Keratinocyte (primary cell): ENCODE data around the gene C11orf65. TPM values are rescaled to one million over a fixed set of nuclear protein-coding genes. Genes with fewer than 3 reads are reported as not detected.

Experiments used
- DNase-seq: peaks from one replicate; pipeline ENCODE4 v3.0.0-alpha.2; 2011; ENCODE audit warnings: low read depth, missing footprints, low spot score
- FAIRE-seq: peaks from 2 replicates; lab custom pipeline; 2011; peaks lifted over from hg19 to GRCh38; lab: Jason Lieb, UNC
- H2AFZ ChIP-seq: 2 replicates; pipeline ENCODE4 v1.6.0; 2012; ENCODE audit warnings: low read length, control low read depth, inconsistent platforms; ENCODE audit not compliant: control insufficient read depth
- H3K27ac ChIP-seq: 2 replicates; pipeline ENCODE4 v1.5.1; 2011; ENCODE audit warnings: low read length; ENCODE audit not compliant: control insufficient read depth, insufficient read depth
- H3K27me3 ChIP-seq: 3 replicates; pipeline ENCODE4 v1.6.0; 2011; ENCODE audit warnings: low read length; ENCODE audit not compliant: control insufficient read depth, insufficient read depth; ENCODE audit errors: extremely low read depth
- H3K36me3 ChIP-seq, 2 experiments: 2 replicates in 1 of 2; 3 replicates in 1 of 2; pipeline ENCODE4 v1.5.1; 2011; ENCODE audit warnings: low read length in 2 of 2, mild to moderate bottlenecking in 1 of 2; ENCODE audit not compliant: control insufficient read depth in 2 of 2, insufficient read depth in 2 of 2; ENCODE audit errors: extremely low read depth in 1 of 2
- H3K4me1 ChIP-seq: 3 replicates; pipeline ENCODE4 v1.5.1; 2011; ENCODE audit warnings: low read length; ENCODE audit not compliant: control insufficient read depth, insufficient read depth; ENCODE audit errors: extremely low read depth
- H3K4me2 ChIP-seq: 3 replicates; pipeline ENCODE4 v1.6.0; 2011; ENCODE audit warnings: low read depth, low read length; ENCODE audit not compliant: control insufficient read depth, insufficient read depth; ENCODE audit errors: extremely low read depth
- H3K4me3 ChIP-seq, 3 experiments: fragments of 200-600 bp in 1 of 3; sonication (generic) in 1 of 3; 2 replicates in 2 of 3; 3 replicates in 1 of 3; pipeline ENCODE4 v1.5.1; 2011 to 2016; ENCODE audit warnings: low read length in 3 of 3, mild to moderate bottlenecking in 3 of 3, control low read depth in 2 of 3, inconsistent platforms in 1 of 3, low read depth in 1 of 3, mixed read lengths in 1 of 3, mixed run types in 1 of 3, moderate library complexity in 1 of 3; ENCODE audit not compliant: control insufficient read depth in 2 of 3, insufficient read depth in 2 of 3; ENCODE audit errors: extremely low read depth in 1 of 3
- H3K79me2 ChIP-seq: 2 replicates; pipeline ENCODE4 v1.6.0; 2012; ENCODE audit warnings: low read length; ENCODE audit not compliant: control insufficient read depth, insufficient read depth
- H3K9ac ChIP-seq: 3 replicates; pipeline ENCODE4 v1.6.0; 2011; ENCODE audit warnings: low read length; ENCODE audit not compliant: control insufficient read depth, insufficient read depth; ENCODE audit errors: extremely low read depth
- H3K9me1 ChIP-seq: 3 replicates; pipeline ENCODE4 v1.6.0; 2011; ENCODE audit warnings: low read length; ENCODE audit not compliant: control insufficient read depth, insufficient read depth; ENCODE audit errors: extremely low read depth
- H3K9me3 ChIP-seq: 2 replicates; pipeline ENCODE4 v1.5.1; 2012; ENCODE audit warnings: low read depth, low read length; ENCODE audit not compliant: control insufficient read depth
- H4K20me1 ChIP-seq: 3 replicates; pipeline ENCODE4 v1.6.0; 2011; ENCODE audit warnings: low read length; ENCODE audit not compliant: control insufficient read depth, insufficient read depth; ENCODE audit errors: extremely low read depth
- CTCF ChIP-seq, 3 experiments: IDR thresholded peaks in 1 of 3; conservative IDR thresholded peaks in 1 of 3; optimal IDR thresholded peaks in 1 of 3; 2 replicates in 2 of 3; 3 replicates in 1 of 3; pipeline versions ENCODE3 to v1.5.1; 2011; ENCODE audit warnings: low read length in 3 of 3, mild to moderate bottlenecking in 3 of 3, moderate library complexity in 2 of 3, control low read depth in 1 of 3, inconsistent platforms in 1 of 3; ENCODE audit not compliant: insufficient read depth in 2 of 3; ENCODE audit errors: extremely low read depth in 1 of 3
- EZH2 ChIP-seq: IDR thresholded peaks from one replicate; pipeline ENCODE4 v1.6.1; 2012; ENCODE audit warnings: inconsistent platforms, mild to moderate bottlenecking, low read length, moderate library complexity
- dilution Hi-C: fragments of 300-500 bp; cut with MboI; formaldehyde crosslinking; loops from one replicate; pipeline ENCODE4 v1.7.0; 2020; ENCODE audit warnings: low sequenced_read_pairs; ENCODE audit not compliant: extremely low pct_ligation_motif_present
- polyA plus RNA-seq, 5 experiments: library from polyadenylated mRNA; depleted of rRNA in 3 of 5; stranded (reverse) in 3 of 5; stranded (forward) in 1 of 5; unstranded in 1 of 5; fragments of >200 nt; gene quantifications; 1 replicate in 1 of 5; 2 replicates in 3 of 5; 3 replicates in 1 of 5; pipeline versions ENCODE4 v1.2.1 to v1.2.3, GENCODE V29; 2011 to 2012; ENCODE audit warnings: missing spikeins in 2 of 5, low read depth in 1 of 5, low replicate concordance in 1 of 5

The C11orf65 gene
- polyA plus RNA-seq, 1 donor (not counting 4 experiments of a cell fraction or from before 2014, with no cell fraction given), result 0.83 TPM

- H3K4me1 ChIP-seq, result peaks cover 12% of the 10 kb centered on the region
- no peak overlapping the region for H3K9ac ChIP-seq
- no peaks in the 10 kb centered on the region for H3K79me2 ChIP-seq
- FAIRE-seq (no peak), DNase-seq (no peak)
- no peak overlapping the region for H3K4me2 ChIP-seq
- no peaks in the 10 kb centered on the region for H4K20me1 ChIP-seq
- H2AFZ ChIP-seq, result no peak overlapping the region
- TF ChIP-seq EZH2, result no peak
- TF ChIP-seq CTCF (optimal IDR thresholded peaks at IDR 0.05 in 1 of 3, IDR thresholded peaks at IDR 0.05 in 1 of 3, conservative IDR thresholded peaks at IDR 0.05 in 1 of 3; ENCODE audit: extremely low read depth in 1 of 3, insufficient read depth in 2 of 3, low read length in 3 of 3), result no peak
- H3K9me3 ChIP-seq, result no peaks in the 10 kb centered on the region
- no peaks in the 10 kb centered on the region for H3K27me3 ChIP-seq
- no peaks in the 10 kb centered on the region for H3K36me3 ChIP-seq
- no peak overlapping the region for H3K4me3 ChIP-seq
- no peaks in the 10 kb centered on the region for H3K9me1 ChIP-seq
- no peak overlapping the region for H3K27ac ChIP-seq
- dilution Hi-C loops, result no loop called here
Observed at GRCh38 chr11:108341654-108342053, 125.7 kb downstream of the C11orf65 start.

GRCh38 chr11:108340973-108341372 is 126.4 kb downstream of the C11orf65 start:
- no peak for TF ChIP-seq CTCF (optimal IDR thresholded peaks at IDR 0.05 in 1 of 3, IDR thresholded peaks at IDR 0.05 in 1 of 3, conservative IDR thresholded peaks at IDR 0.05 in 1 of 3; ENCODE audit: extremely low read depth in 1 of 3, insufficient read depth in 2 of 3, low read length in 3 of 3)
- TF ChIP-seq EZH2, result no peak
- dilution Hi-C loops, result no loop called here
- H3K4me1 ChIP-seq, result peaks cover 12% of the 10 kb centered on the region
- H3K9me1 ChIP-seq, result no peaks in the 10 kb centered on the region
- no peak overlapping the region for H3K4me3 ChIP-seq
- peak overlapping the region; percentile 11 for H3K9ac ChIP-seq
- peaks cover 1 to 3% of the 10 kb centered on the region in 2 experiments for H3K36me3 ChIP-seq
- no peak overlapping the region for H2AFZ ChIP-seq
- no peaks in the 10 kb centered on the region for H3K27me3 ChIP-seq
- peak overlapping the region; percentile 26 for H3K4me2 ChIP-seq
- FAIRE-seq (peak; percentile 99), DNase-seq (peak; percentile 77)
- H3K27ac ChIP-seq, result peak overlapping the region; percentile 47
- no peaks in the 10 kb centered on the region for H4K20me1 ChIP-seq
- no peaks in the 10 kb centered on the region for H3K9me3 ChIP-seq
- H3K79me2 ChIP-seq, result no peaks in the 10 kb centered on the region
